A549 (cell line): ENCODE measurements around the gene GPR158.

Source experiments
- PBX3 ChIP-seq: IDR thresholded peaks from 2 replicates; pipeline ENCODE4 v1.6.1; 2012
- SMC3 ChIP-seq: fragments of >200 bp; sonication (Bioruptor Twin); formaldehyde crosslinking; IDR thresholded peaks from 3 replicates; pipeline ENCODE4 v1.6.1; 2018; ENCODE audit warnings: inconsistent platforms
- TF ChIP-seq, protein P1 (sequence below): fragments of >200 bp; sonication (Bioruptor Twin); formaldehyde crosslinking; IDR thresholded peaks from 3 replicates; pipeline ENCODE4 v1.5.1; 2016
- TF ChIP-seq, protein P2 (sequence below): fragments of >200 bp; sonication (Bioruptor Twin); formaldehyde crosslinking; IDR thresholded peaks from 3 replicates; pipeline ENCODE4 v1.6.1; 2016

DNA sequence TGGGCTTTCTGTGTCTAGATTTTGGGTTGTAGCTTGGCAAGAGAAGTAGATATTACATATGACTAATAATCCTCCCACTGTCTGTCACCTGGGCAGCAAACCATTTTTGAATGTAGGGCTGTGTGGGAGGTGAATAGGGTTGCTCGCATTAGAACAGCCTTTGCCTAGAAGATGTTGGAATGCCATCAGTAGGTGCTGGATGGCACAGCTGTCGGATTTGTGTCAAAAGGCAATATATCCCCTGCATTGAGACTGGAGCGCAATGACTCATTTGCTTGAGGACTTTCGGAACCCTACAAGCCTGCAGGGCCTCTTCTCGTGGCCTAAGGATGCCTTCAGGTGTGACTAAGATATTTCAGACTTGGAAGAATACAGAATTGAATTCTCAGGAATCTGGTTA, 323.8 kb downstream of the GPR158 start:
- TF ChIP-seq SMC3, result no peak
- TF ChIP-seq, protein P1, sequence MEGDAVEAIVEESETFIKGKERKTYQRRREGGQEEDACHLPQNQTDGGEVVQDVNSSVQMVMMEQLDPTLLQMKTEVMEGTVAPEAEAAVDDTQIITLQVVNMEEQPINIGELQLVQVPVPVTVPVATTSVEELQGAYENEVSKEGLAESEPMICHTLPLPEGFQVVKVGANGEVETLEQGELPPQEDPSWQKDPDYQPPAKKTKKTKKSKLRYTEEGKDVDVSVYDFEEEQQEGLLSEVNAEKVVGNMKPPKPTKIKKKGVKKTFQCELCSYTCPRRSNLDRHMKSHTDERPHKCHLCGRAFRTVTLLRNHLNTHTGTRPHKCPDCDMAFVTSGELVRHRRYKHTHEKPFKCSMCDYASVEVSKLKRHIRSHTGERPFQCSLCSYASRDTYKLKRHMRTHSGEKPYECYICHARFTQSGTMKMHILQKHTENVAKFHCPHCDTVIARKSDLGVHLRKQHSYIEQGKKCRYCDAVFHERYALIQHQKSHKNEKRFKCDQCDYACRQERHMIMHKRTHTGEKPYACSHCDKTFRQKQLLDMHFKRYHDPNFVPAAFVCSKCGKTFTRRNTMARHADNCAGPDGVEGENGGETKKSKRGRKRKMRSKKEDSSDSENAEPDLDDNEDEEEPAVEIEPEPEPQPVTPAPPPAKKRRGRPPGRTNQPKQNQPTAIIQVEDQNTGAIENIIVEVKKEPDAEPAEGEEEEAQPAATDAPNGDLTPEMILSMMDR, result no peak
- TF ChIP-seq, protein P2, sequence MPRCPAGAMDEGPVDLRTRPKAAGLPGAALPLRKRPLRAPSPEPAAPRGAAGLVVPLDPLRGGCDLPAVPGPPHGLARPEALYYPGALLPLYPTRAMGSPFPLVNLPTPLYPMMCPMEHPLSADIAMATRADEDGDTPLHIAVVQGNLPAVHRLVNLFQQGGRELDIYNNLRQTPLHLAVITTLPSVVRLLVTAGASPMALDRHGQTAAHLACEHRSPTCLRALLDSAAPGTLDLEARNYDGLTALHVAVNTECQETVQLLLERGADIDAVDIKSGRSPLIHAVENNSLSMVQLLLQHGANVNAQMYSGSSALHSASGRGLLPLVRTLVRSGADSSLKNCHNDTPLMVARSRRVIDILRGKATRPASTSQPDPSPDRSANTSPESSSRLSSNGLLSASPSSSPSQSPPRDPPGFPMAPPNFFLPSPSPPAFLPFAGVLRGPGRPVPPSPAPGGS, result no peak
- no peak for TF ChIP-seq PBX3
